IMR-90 (cell line): ENCODE data around the gene TMEM204. TPM values are rescaled to one million over a fixed set of nuclear protein-coding genes. Genes with fewer than 3 reads are reported as not detected.

ENCODE experiments used
- ATAC-seq: fragments of 200-7000 bp; cut with Tn5 transposase; 2 replicates; pipeline ENCODE4 v1.9.1; 2020; ENCODE audit warnings: low read depth, mild to moderate bottlenecking, moderate library complexity
- Bru-seq: library from RNA; stranded (reverse); fragments of 400-500 nt; gene quantifications from one replicate; lab custom pipeline; 2021; lab: Mats Ljungman, UMichigan
- BruChase-seq, 2 experiments: library from RNA; stranded (reverse); fragments of 400-500 nt; gene quantifications; one replicate each; lab custom pipeline; 2021; lab: Mats Ljungman, UMichigan
- BruUV-seq: library from RNA; stranded (reverse); fragments of 400-500 nt; replicated peaks from 2 replicates; lab custom pipeline; 2021; lab: Mats Ljungman, UMichigan
- CTCF ChIA-PET: fragments of 300-600 bp; formaldehyde crosslinking; extraction: SDS; loops from one replicate; lab custom pipeline; 2021; ENCODE audit warnings: antibody characterized with exemption; lab: Yijun Ruan, JAX
- POLR2A ChIA-PET: fragments of 300-600 bp; sonication (Branson Sonifier 250); formaldehyde crosslinking; loops from one replicate; lab custom pipeline; 2022; ENCODE audit warnings: antibody characterized with exemption; ENCODE audit not compliant: unreplicated experiment; lab: Charles Lee
- DNase-seq: peaks from one replicate; pipeline ENCODE4 v3.0.0; 2013
- H2AFZ ChIP-seq: replicated peaks from 2 replicates; pipeline ENCODE3; 2013; ENCODE audit warnings: low read length, mild to moderate bottlenecking; ENCODE audit not compliant: poor library complexity
- H2AK5ac ChIP-seq: 2 replicates; pipeline ENCODE4 v1.6.1; 2013; ENCODE audit warnings: low read depth, low read length, inconsistent platforms
- H2AK9ac ChIP-seq: replicated peaks from 2 replicates; pipeline ENCODE3; 2013; ENCODE audit warnings: mild to moderate bottlenecking, low read depth, low read length, moderate library complexity; ENCODE audit not compliant: poor library complexity
- H2BK120ac ChIP-seq: 2 replicates; pipeline ENCODE4 v1.6.1; 2013; ENCODE audit warnings: low read depth, low read length, inconsistent platforms
- H2BK15ac ChIP-seq: 3 replicates; pipeline ENCODE4 v1.6.1; 2013; ENCODE audit warnings: low read depth, low read length, inconsistent platforms
- H2BK20ac ChIP-seq: 2 replicates; pipeline ENCODE4 v1.6.1; 2013; ENCODE audit warnings: low read depth, mild to moderate bottlenecking, inconsistent platforms, low read length, moderate library complexity
- H2BK5ac ChIP-seq: 2 replicates; pipeline ENCODE4 v1.6.1; 2013; ENCODE audit warnings: mild to moderate bottlenecking, low read depth, low read length, inconsistent platforms; ENCODE audit not compliant: poor library complexity, severe bottlenecking
- H3K14ac ChIP-seq: replicated peaks from 2 replicates; pipeline ENCODE4 v1.6.1; 2013; ENCODE audit warnings: low read depth, low read length, inconsistent platforms
- H3K18ac ChIP-seq: 2 replicates; pipeline ENCODE4 v1.6.1; 2013; ENCODE audit warnings: low read depth, low read length, control low read depth
- H3K23ac ChIP-seq: 2 replicates; pipeline ENCODE4 v1.6.1; 2013; ENCODE audit warnings: low read depth, low read length, inconsistent platforms
- H3K27ac ChIP-seq: 2 replicates; pipeline ENCODE4 v1.5.1; 2013; ENCODE audit warnings: mild to moderate bottlenecking, control low read depth, low read length; ENCODE audit not compliant: insufficient read depth
- H3K27me3 ChIP-seq: 2 replicates; pipeline ENCODE4 v1.6.1; 2013; ENCODE audit warnings: low read length; ENCODE audit not compliant: control insufficient read depth, insufficient read depth
- H3K36me3 ChIP-seq: 2 replicates; pipeline ENCODE4 v1.6.1; 2013; ENCODE audit warnings: low read length, mixed read lengths; ENCODE audit not compliant: control insufficient read depth, insufficient read depth
- H3K4ac ChIP-seq: 2 replicates; pipeline ENCODE4 v1.6.1; 2013; ENCODE audit warnings: low read depth, low read length, inconsistent platforms
- H3K4me1 ChIP-seq: 2 replicates; pipeline ENCODE4 v1.6.1; 2013; ENCODE audit warnings: low read length, mixed read lengths; ENCODE audit not compliant: control insufficient read depth, insufficient read depth
- H3K4me2 ChIP-seq: 2 replicates; pipeline ENCODE4 v1.6.1; 2013; ENCODE audit warnings: low read depth, mild to moderate bottlenecking, control low read depth, low read length, moderate library complexity
- H3K4me3 ChIP-seq: 2 replicates; pipeline ENCODE4 v1.5.1; 2013; ENCODE audit warnings: low read depth, mild to moderate bottlenecking, control low read depth, low read length, moderate library complexity; ENCODE audit not compliant: insufficient read depth
- H3K56ac ChIP-seq: 2 replicates; pipeline ENCODE4 v1.6.1; 2013; ENCODE audit warnings: low read length, inconsistent platforms; ENCODE audit not compliant: insufficient read depth; ENCODE audit errors: extremely low read depth
- H3K79me1 ChIP-seq, 2 experiments: 2 replicates each; pipeline ENCODE4 v1.6.1; 2013; ENCODE audit warnings: low read length in 2 of 2, inconsistent platforms in 1 of 2, low read depth in 1 of 2
- H3K9ac ChIP-seq: 2 replicates; pipeline ENCODE4 v1.6.1; 2013; ENCODE audit warnings: low read depth, low read length, control low read depth
- H3K9me1 ChIP-seq: 2 replicates; pipeline ENCODE4 v1.6.1; 2013; ENCODE audit warnings: low read length, inconsistent platforms; ENCODE audit not compliant: insufficient read depth
- H3K9me3 ChIP-seq: 2 replicates; pipeline ENCODE4 v1.6.1; 2013; ENCODE audit warnings: low read length; ENCODE audit not compliant: control insufficient read depth, insufficient read depth
- H4K20me1 ChIP-seq: 2 replicates; pipeline ENCODE4 v1.6.1; 2013; ENCODE audit warnings: low read length, inconsistent platforms; ENCODE audit not compliant: insufficient read depth
- H4K5ac ChIP-seq: 2 replicates; pipeline ENCODE4 v1.6.1; 2013; ENCODE audit warnings: mild to moderate bottlenecking, low read depth, low read length, control low read depth
- H4K8ac ChIP-seq, 2 experiments: 2 replicates each; pipeline ENCODE4 v1.6.1; 2013; ENCODE audit warnings: low read depth in 2 of 2, low read length in 2 of 2, control low read depth in 1 of 2, inconsistent platforms in 1 of 2
- H4K91ac ChIP-seq: 2 replicates; pipeline ENCODE4 v1.6.1; 2013; ENCODE audit warnings: low read depth, low read length, inconsistent platforms; ENCODE audit not compliant: insufficient read depth
- BHLHE40 ChIP-seq: fragments of 150-350 bp; IDR thresholded peaks from 2 replicates; pipeline ENCODE4 v1.6.1; 2016; ENCODE audit warnings: mild to moderate bottlenecking, low read depth, low read length
- CEBPB ChIP-seq: IDR thresholded peaks from 2 replicates; pipeline ENCODE4 v1.6.1; 2012; ENCODE audit warnings: low read depth, low read length, improper control_type of control experiment
- FOS ChIP-seq: fragments of 150-350 bp; IDR thresholded peaks from 2 replicates; pipeline ENCODE4 v1.6.1; 2016; ENCODE audit warnings: low read depth, low read length
- MAZ ChIP-seq: IDR thresholded peaks from 2 replicates; pipeline ENCODE4 v1.6.1; 2012; ENCODE audit warnings: low read depth, mild to moderate bottlenecking, low read length, improper control_type of control experiment, moderate library complexity, borderline replicate concordance
- NFE2L2 ChIP-seq: fragments of 150-350 bp; IDR thresholded peaks from 2 replicates; pipeline ENCODE4 v1.6.1; 2016; ENCODE audit warnings: low read depth, mild to moderate bottlenecking, low read length
- POLR2A ChIP-seq: IDR thresholded peaks from 2 replicates; pipeline ENCODE4 v1.6.1; 2012; ENCODE audit warnings: mild to moderate bottlenecking, low read depth, low read length
- RAD21 ChIP-seq: IDR thresholded peaks from 2 replicates; pipeline ENCODE4 v1.6.1; 2012; ENCODE audit warnings: low read length, improper control_type of control experiment
- WGBS, 2 experiments: methylation state at CpG; one replicate each; pipeline versions ENCODE4 v1.1.5 to v1.1.7; 2013; ENCODE audit warnings: missing lambda C conversion rate in 2 of 2; ENCODE audit not compliant: insufficient read length in 1 of 2; ENCODE audit errors: extremely low coverage in 2 of 2; 5-methylcytosine and 5-hydroxymethylcytosine counted together
- dilution Hi-C: fragments of 300-500 bp; cut with HindIII; formaldehyde crosslinking; loops from one replicate; pipeline ENCODE4 v1.14.3; 2018; ENCODE audit warnings: low sequenced_read_pairs; ENCODE audit not compliant: unreplicated experiment
- in situ Hi-C: fragments of 300-500 bp; cut with MboI; formaldehyde crosslinking; loops from 3 replicates; pipeline ENCODE4 v1.14.3; 2019; ENCODE audit warnings: low sequenced_read_pairs, inconsistent platforms, mixed read lengths
- intact Hi-C: fragments of 100-400 bp; cut with micrococcal nuclease; formaldehyde crosslinking; loops from 2 replicates; pipeline ENCODE4 v1.10.0; 2022
- long read RNA-seq: library from polyadenylated mRNA; unstranded; transcript quantifications from one replicate; pipeline ENCODE4 v2.0.0, GENCODE V29; 2021; ENCODE audit not compliant: unreplicated experiment
- polyA plus RNA-seq, 3 experiments: library from polyadenylated mRNA; depleted of rRNA; stranded (reverse); fragments of >200 nt; gene quantifications; 2 replicates each; pipeline ENCODE4 v1.2.3, GENCODE V29; 2012; ENCODE audit warnings: low replicate concordance in 1 of 3
- total RNA-seq: library from RNA; depleted of rRNA; stranded (reverse); fragments of >200 nt; gene quantifications from 2 replicates; pipeline ENCODE4 v1.2.3, GENCODE V29; 2012; rRNA removed
- TF ChIP-seq, protein P1 (sequence below): conservative IDR thresholded peaks from 2 replicates; pipeline ENCODE4 v1.5.1; 2012; ENCODE audit warnings: mild to moderate bottlenecking, low read depth, low read length, improper control_type of control experiment

The TMEM204 gene
- 7.0 and 7.2 TPM in 2 replicates for total RNA-seq
- 12.3 and 13.2 TPM in 2 replicates for polyA plus RNA-seq (2012; rRNA removed)
- polyA plus RNA-seq (2012; cell fraction: cytosol; rRNA removed): 8.4 and 18.2 TPM in 2 replicates
- 5.3 and 12.8 TPM in 2 replicates for polyA plus RNA-seq (2012; cell fraction: nucleus; rRNA removed; ENCODE audit: low replicate concordance)
- percentile 39 among the genes with signal in this experiment for Bru-seq, nascent RNA
- BruChase-seq, experiment 1, labeled RNA remaining after a 6-hour chase: percentile 37 among the genes with signal in this experiment
- BruChase-seq, experiment 2, labeled RNA remaining after a 2-hour chase: percentile 31 among the genes with signal in this experiment
- long read RNA-seq, transcript TMEM204-202 (3 exons, 1,938 nt): major isoform, 14 of 19 reads
- long read RNA-seq, partial matches to known transcripts: 0 of 19 reads
- long read RNA-seq, other reads (novel, unspliced or antisense): 5 of 19 reads

DNA sequence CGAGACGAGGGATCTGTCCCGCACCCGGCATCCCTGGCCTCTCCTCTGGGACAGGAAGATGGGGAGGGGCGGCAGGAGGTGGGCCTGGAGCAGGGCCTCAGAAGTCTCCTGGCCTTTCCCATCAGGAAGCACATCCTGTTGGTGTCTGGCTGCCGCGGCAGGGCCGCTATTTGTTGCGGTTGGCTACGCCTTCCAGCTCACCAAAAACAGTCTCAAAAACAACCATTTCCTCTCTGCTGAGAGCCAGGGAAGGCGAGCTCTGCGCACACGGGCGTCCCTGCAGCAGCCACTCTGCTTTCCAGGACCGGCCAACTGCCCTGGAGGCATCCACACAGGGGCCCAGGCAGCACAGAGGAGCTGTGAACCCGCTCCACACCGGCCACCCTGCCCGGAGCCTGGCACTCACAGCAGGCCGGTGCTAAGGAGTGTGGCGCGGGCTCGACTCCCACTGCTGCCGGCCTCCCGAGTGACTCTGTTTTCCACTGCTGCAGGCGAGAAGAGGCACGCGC lies at the start of gene TMEM204:
Gene TMEM204, plus strand, starts transcription at position 224 of the 509 bp plus-strand sequence. CDS start 610 bp downstream, outside the sequence.
- peak; percentile 78 for DNase-seq
- 17% methylated on average over 26 of the region's 27 CpGs; no CpG with 5 or more reads in 1 of the 2 experiments for WGBS, 2 experiments
- Histone ChIP-seq H3K4me1 (peaks cover 17% of the 10 kb centered on the region), H3K56ac (no peak within 1 kb of the TSS), H2BK120ac (peak within 1 kb of the TSS; percentile 77), H2BK5ac (peak within 1 kb of the TSS; percentile 86), H3K14ac (peak within 1 kb of the TSS; percentile 95), H4K20me1 (no peaks in the 10 kb centered on the region), H2BK15ac (no peak within 1 kb of the TSS; the same call in 2 of the 3 replicates), H3K18ac (peak within 1 kb of the TSS; percentile 53; the same call in 1 of the 2 replicates), H3K27me3 (no peaks in the 10 kb centered on the region), H3K9ac (peak within 1 kb of the TSS; percentile 67), H2BK20ac (no peak within 1 kb of the TSS; the same call in 1 of the 2 replicates), H2AFZ (peak within 1 kb of the TSS; percentile 97), H2AK5ac (peak within 1 kb of the TSS; percentile 66), H4K5ac (peak within 1 kb of the TSS; percentile 61), H3K27ac (peak within 1 kb of the TSS; percentile 89), H3K9me1 (no peaks in the 10 kb centered on the region; the same call in 1 of the 2 replicates), H3K23ac (peak within 1 kb of the TSS; percentile 95), H4K91ac (peak within 1 kb of the TSS; percentile 79), H3K36me3 (peaks cover 11% of the 10 kb centered on the region), H3K4me2 (peak within 1 kb of the TSS; percentile 74), H3K9me3 (no peaks in the 10 kb centered on the region), H4K8ac (peak within 1 kb of the TSS; percentile 77 to 92; a peak in 3 of 4 replicates), H3K79me1 (peaks cover 5 to 45% of the 10 kb centered on the region in 2 experiments; a peak in 3 of 4 replicates), H3K4ac (peak within 1 kb of the TSS; percentile 86), H2AK9ac (peak within 1 kb of the TSS; percentile 21), H3K4me3 (peak within 1 kb of the TSS; percentile 38)
- ChIA-PET CTCF (interaction anchor here (0.6 to 1.5 kb wide), 2 partner anchors 32 to 221 kb away, joined by 3 to 9 read pairs; no protein-coding TSS in a partner anchor), POLR2A (no interaction called here)
- in situ Hi-C loops (no loop called here), dilution Hi-C loops (no loop called here), intact Hi-C loops (no loop called here)
- TF ChIP-seq FOS (no peak), MAZ (peak; percentile 26; the same call in 1 of the 2 replicates), CEBPB (no peak), RAD21 (peak; percentile 11; the same call in 1 of the 2 replicates), NFE2L2 (no peak), POLR2A (0 out of 2 replicates have a peak, but pooled peaks have one; percentile 43), BHLHE40 (no peak)
- TF ChIP-seq, protein P1, sequence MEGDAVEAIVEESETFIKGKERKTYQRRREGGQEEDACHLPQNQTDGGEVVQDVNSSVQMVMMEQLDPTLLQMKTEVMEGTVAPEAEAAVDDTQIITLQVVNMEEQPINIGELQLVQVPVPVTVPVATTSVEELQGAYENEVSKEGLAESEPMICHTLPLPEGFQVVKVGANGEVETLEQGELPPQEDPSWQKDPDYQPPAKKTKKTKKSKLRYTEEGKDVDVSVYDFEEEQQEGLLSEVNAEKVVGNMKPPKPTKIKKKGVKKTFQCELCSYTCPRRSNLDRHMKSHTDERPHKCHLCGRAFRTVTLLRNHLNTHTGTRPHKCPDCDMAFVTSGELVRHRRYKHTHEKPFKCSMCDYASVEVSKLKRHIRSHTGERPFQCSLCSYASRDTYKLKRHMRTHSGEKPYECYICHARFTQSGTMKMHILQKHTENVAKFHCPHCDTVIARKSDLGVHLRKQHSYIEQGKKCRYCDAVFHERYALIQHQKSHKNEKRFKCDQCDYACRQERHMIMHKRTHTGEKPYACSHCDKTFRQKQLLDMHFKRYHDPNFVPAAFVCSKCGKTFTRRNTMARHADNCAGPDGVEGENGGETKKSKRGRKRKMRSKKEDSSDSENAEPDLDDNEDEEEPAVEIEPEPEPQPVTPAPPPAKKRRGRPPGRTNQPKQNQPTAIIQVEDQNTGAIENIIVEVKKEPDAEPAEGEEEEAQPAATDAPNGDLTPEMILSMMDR: no peak
- peak; percentile 75 for ATAC-seq
- no TSS peak for BruUV-seq
